GM21526 (cell line): ENCODE results near the gene HAPSTR1.
"Not testable (repeated sequence)": the region's sequence is repeated elsewhere in the genome, so short reads cannot be mapped to it uniquely, and the experiment has no call there.

ENCODE experiments used
- ATAC-seq: cut with Tn5 transposase; IDR thresholded peaks from one replicate; pipeline ENCODE4 v1.9.1; 2021; ENCODE audit warnings: moderate library complexity; ENCODE audit not compliant: unreplicated experiment, low FRiP score

Gene HAPSTR1, protein sequence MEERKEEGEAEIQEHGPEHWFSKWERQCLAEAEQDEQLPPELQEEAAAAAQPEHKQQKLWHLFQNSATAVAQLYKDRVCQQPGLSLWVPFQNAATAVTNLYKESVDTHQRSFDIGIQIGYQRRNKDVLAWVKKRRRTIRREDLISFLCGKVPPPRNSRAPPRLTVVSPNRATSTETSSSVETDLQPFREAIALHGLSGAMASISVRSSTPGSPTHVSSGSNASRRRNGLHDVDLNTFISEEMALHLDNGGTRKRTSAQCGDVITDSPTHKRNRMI

DNA sequence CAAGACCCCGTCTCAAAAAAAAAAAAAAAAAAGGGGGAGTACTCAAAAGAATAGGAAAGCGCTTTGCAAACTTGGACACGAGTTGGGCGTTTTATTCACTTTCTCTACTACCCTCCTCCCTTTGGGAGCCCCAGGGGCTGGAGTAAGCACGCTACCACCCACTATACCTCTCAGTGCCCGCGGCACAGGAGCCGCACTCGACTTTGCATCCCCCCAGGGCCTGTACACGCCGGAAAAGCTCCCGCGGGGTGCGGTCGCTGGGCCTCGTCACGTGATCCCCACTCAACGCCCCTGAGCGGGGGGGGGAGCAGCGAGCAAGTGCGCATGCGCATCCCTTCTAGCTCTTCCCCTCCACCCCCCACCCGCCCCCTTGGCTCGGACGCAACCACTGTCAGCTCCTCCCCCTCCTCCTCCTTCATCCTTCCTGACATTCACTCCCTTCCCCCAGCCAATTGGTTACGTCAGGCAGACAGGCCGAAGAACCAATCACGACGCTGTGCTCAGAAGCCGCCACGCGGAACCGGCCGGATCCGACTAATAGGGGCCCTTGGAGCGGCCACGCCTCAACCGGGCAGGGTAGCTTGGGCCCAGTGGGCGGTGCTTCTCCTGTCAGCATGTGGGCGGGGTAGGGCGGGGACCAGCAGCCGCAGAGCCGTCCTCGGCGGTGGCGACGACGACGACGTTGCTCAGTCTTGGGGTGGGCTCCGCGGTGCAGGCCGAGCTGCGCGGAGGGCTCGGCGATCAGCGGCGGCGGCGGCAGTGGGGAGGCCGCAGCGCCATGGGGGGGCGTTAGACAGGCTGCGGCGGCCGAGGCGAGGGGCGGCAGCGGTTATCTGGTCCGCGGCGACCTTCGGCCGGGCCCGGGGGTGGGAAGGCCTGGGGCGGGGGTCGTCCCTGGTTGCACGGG lies at the start of gene HAPSTR1:
HAPSTR1 (plus strand) TSS at position 685 of the 907 bp plus-strand sequence. CDS start 401 bp downstream, outside the sequence.
- ATAC-seq, result peak; percentile 79

DNA sequence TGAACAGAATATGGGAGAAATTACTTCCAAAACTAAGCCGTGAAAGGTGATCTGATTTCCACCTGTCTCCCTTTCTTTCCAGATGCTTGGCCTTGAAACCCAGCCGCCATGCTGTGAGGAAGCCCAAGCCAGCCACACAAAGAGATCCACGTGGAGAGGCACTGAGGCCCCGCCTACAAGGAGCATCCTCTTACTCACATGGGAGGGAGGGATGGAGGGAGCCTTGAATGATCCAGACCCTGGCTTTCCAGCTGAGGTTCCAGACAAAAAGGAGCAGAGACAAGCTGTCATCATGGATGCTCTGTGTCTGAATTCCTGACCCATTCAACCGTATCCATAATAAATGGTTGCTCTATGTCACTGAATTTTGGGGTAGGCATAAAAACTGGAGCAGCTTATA lies 48.9 kb upstream of the HAPSTR1 start:
- ATAC-seq, result no peak

DNA sequence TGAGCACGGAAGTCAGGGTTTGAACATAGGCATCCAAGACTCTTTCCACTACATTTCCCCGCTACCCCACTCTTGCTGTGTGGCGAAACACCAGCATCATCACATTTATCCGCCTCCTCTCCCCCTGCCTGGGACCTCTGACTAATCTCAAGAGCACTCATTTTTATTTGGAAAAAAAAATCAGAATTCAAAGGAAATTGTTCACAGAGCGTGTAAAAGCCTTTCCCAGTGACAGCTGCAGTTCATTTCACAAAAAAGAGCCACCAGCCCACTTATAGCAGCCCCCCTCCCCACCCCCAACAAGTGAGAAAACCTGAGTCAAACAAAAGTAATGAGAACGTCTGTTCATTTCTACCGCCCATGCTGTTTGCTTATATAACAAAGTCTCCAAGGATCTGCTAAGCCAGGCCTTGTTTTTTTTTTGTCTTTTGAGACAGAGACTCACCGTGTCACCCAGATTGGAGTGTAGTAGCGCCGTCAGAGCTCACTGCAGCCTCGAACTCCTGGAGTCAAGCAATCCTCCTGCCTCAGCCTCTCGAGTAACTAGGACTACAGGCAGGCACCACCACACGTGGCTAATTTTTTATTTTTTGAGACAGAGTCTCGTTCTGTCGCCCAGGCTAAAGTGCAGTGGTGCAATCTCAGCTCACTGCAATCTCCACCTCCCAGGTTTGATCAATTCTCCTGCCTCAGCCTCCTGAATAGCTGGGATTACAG lies 48.3 kb upstream of the HAPSTR1 start:
- ATAC-seq, result no peak

DNA sequence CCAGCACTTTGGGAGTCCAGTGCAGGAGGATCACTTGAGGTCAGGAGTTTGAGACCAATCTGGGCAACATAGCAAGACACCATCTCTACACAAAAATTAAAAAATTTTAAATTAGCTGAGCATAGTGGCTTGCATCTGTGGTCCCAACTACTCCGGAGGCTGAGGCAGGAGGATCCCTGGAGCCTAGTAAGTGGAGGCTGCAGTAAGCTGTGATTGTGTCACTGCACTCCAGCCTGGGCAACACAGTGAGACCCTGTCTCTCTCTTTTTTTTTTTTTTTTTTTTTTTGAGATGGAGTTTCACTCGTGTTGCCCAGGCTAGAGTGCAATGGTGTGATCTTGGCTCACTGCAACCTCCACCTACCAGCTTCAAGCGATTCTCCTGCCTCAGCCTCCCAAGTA lies 45.9 kb upstream of the HAPSTR1 start:
- not testable (repeated sequence) for ATAC-seq

DNA sequence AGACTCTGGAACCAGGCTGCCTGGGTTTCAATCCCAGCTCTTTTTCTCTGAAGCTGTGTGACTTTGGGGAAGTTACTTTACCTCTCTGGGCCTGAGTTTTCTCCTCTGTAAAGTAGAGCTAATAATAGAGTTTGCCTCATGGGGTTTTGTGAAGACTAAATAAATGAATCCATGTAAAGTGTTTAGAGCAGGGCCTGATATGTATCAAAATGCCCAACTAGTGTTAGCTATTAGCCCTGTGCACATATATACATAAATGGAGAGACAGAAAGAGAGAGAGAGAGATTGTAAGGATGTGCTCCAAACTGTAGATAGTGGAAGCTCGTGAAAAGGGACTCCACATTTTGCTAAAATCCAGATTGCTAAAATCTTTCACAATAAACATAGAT lies 44.8 kb upstream of the HAPSTR1 start:
- ATAC-seq, result no peak

DNA sequence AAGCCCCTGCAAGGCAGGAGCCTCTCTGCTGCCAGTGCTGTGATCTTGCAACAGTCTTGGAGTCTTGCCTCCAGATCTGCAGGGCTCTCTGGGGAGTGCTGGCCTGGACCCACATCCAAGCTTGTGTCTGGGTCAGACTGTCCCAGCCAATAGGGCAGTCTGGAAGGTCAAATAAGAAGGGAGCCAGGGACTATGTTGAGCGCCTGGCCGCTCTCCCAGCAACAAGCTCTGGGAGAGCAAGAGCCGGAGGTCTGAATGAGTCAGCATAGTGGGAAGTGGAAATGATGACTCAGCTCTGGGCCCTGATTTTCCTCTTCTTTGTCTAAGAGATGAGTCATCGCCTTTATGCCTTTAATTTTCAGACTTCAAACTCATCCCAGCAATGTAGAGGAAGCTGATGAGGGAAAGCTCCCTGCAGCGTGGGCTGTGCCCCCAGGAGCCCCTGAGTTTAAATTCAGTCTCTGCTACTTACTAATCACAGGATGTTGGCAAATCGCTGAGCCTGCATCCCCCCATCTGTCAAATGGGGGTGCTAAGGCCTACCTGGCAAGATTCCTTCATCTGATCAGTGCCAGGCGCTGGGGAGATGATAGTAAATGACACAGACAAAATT lies 43.6 kb upstream of the HAPSTR1 start:
- peak; percentile 54 for ATAC-seq

DNA sequence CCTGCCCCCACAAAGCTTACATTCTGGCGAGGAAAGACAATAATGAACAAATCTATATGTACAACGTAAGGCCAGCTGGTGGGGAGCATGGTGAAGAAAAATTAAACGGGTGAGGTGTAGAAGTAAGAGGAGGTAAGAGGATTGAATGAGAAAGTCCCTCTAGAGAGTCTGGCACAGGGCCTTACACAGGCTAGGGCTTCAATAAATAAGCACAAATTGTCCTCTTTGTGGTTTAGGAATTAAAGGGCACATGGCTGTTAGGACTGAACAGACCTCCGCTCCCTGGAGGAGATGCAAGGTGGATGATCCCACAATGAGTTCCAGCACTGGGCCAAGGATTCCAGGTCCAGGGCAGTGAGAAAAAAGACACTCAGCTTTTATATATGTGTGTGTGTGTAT lies 43.1 kb upstream of the HAPSTR1 start:
- no peak for ATAC-seq

DNA sequence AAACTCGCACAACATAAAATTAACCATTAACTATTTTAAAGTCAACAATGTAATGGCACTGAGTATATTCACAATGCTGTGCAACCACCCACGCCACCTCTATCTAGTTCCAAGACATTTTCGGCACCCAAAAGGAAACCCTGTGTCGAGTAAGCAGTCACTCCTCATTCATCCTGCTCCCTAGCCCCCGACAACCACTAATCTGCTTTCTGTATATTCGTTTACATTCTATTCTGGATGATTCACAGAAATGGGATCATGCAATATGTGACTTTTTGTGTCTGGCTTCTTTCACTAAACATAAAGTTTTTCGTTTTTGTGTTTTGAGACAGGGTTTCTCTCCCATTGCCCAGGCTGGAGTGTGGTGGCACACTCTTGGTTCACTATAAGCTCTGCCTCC lies 42.2 kb upstream of the HAPSTR1 start:
- no peak for ATAC-seq

DNA sequence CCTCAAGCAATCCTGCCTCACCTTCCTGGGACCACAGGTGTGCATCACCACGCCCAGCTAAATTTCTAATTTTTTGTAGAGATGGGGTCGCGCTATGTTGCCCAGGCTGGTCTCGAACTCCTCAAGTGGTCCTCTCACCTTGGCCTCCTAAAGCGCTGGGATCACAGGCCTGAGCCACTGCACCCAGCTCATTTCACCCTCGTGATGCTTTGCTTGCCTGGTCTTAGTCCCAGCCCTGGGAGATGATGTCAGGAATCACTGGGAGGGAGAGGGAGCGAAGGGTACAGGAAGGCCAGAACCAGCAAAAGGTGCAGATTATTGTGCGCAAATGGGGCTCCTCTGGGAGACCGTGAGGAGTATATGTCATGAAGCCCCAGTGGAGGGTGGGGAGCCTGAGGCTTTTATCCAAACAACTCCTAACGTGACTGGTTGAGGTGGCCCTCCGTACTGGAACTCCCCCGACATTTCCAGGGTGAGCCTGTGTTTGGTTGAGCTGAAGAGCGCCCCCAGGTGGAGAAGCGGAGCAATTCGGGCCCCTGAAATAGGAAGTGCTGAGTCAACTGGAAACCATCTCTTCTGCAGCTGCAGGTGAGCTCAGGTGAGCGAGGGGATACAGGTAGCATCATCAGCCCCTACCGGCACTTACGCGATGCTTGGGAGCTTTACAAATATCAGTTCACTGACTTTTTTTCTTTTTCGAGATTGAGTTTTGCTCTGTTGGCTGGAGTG lies 41.2 kb upstream of the HAPSTR1 start:
- ATAC-seq, result no peak

DNA sequence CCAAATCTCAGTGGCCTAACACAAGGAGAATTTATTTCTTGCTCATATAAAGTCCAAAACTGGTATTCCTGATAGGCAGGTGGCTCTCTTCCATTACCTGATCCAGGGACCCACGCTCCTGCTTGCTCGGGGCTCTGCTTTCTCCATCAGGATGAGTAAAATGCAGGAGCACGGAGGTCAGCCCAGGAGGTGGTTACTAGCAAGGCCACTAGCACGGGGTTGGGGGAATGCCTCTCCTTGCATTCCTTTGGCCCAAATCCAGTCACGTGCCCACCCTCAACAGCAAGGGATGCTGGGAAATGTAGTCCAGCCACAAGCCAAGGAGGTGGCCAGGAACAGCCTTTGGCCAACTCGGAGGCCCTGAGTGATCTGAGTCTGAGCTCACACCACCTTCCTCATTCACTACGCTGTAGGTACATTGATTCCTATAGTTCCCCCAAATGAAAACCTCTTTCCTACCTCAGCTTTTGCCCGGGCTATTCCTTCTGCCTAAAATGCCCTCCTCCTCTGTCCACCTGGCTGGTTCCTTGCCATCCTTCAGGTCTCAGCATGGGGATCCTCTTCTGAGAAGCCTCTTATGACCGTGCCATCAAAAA lies 38.3 kb upstream of the HAPSTR1 start:
- ATAC-seq, result no peak

DNA sequence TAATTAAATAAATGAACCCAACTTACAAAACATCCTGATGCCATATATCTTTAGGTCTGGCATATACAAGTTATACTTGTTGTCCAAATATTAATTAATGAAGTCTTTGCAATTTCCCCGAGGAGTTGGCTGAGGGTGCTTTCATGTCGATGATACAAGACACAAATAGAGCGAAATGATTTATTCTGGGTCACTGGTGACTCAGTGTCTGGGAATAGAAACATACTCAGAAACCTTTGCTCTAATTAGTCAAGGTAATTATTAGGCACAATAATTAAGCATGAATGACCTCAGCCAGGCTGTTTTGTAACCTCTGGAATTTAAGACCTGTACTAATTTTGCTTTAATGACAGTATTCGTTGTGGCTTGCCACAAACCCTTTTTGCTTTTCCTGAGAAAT lies 37.0 kb upstream of the HAPSTR1 start:
- ATAC-seq, result no peak

DNA sequence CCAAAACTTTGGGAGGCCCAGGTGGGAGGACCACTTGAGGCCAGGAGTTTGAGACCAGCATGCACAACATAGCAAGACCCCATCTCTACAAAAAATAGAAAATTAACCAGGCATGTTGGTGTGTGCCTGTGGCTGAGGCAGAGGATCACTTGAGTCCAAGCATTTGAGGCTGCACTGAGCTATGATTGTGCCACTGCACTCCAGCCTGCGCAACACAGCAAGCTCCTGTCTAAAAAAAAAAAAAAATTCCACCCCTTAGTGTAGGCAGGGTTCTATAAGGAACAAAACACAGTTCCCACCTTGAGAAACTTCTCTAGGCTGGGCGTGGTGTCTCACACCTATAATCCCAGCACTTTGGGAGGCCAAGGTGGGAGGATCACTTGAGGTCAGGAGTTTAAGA lies 36.3 kb upstream of the HAPSTR1 start:
- no peak for ATAC-seq

DNA sequence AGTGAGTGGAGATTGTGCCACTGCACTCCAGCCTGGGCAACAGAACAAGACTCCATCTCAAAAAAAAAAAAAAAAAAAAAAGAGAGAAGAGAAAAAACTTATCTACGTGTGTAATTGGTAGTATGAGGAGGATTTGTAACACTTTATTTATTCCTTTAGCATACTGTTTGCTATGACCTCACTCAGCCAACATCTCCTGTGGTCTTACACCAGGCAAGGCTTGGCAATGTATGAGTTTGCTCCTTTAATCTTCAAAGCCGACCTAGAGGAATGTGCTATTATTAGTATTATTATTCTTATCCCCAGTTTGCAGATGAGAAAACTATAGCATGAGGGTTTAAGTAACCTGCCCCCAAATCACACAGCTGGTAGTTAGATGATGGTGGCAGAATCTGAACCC lies 35.8 kb upstream of the HAPSTR1 start:
- no peak for ATAC-seq

DNA sequence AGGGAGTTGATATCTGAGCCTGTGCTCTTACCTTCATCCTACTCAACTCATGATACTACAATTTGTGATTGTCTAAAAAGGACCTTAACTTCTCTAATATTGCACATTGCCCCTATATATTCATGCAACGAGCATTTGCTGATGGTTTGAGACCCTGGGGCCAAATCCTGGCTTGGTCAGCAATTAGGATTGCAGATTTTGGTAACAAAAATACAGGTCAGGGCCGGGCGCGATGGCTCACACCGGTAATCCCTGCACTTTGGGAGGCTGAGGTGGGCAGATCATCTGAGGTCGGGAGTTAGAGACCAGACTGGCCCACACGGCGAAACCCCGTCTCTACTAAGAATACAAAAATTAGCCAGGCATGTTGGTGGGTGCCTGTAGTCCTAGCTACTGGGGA lies 35.4 kb upstream of the HAPSTR1 start:
- ATAC-seq, result no peak

DNA sequence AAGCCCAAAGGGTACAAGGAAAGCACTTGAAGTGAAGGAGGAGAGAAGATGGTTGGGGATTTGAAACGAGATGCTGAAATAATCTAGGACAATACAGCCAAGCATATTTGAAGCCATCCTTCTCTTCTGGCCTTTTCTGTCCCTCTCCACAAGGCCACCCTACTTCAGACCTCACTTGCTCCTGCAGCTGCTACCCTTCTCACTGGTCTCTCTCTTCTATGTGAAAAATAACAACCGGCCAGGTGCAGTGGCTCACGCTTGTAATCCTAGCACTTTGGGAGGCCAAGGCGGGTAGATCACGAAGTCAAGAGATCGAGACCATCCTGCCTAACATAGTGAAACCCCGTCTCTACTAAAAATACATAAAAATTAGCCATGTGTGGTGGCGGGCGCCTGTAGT lies 33.2 kb upstream of the HAPSTR1 start:
- ATAC-seq, result no peak

DNA sequence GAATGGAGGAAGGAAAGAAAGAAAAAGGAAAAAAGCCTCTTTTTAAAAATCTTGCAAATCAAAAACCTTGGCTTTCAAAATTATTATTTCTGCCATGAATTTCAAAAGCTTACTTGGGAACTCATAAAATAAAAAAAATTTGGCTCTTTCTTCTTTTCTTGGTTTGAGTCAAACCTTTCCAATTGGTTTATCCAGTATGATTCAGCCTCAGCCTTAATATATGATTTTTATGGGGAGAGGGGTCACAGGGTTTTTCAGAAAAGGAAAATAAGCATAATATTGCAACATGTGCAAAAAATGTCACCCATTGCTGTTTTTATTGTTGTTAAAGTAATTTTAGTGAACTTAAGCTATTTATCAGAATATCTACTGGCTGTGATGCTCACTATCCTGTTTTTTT lies 31.2 kb upstream of the HAPSTR1 start:
- ATAC-seq, result no peak

DNA sequence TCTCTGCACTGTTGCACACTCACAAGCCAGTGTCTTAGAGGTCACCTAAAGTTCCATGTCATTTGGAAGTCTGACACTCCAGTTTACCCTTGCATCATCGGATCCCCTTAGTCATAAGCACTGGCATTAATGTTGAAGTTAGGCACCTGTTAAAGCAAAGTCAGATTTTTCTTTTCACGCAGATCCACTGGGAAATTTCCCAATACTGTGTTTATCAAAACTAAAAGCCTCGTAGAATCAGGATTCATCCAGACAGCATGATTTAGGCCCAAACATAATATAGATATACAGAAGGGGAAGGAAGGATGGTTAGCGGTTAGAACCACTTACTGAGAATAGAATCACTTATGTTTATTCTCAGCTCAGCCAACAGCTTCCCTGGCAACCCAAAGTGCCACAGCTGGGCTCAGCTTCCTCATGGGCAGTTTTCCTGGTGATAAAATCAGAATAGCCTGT lies 30.1 kb upstream of the HAPSTR1 start:
- ATAC-seq, result no peak

DNA sequence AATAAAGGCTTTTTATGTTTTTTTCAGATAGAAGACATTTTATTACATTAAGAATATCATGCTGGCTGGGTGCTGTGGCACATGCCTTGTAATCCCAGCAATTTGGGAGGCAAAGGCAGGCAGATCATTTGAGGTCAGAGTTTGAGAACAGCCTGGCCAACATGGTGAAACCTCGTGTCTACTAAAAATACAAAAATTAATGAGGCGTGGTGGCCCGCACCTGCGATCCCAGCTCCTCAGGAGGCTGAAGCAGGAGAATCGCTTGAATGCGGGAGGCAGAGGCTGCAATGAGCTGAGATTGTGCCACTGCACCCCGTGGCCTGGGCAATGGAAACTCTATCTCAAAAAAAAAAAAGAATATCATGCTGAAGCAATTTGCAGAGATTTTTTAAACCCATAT lies 29.1 kb upstream of the HAPSTR1 start:
- no peak for ATAC-seq

DNA sequence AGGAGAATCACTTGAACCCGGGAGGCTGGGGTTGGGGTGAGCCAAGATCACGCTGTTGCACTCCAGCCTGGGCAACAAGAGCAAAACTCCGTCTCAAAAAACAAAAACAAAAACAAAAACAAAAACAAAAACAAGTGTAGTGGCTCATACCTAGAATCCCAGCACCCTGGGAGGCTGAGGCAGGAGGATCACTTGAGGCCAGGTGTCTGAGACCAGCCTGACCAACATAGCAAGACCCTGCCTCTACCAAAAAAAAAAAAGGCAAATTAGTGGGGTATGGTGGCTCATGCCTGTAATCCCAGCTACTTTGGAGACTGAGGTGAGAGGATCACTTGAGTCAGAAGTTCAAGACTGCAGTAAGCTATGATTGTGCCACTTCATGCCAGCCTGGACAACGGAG lies 26.4 kb upstream of the HAPSTR1 start:
- no peak for ATAC-seq

DNA sequence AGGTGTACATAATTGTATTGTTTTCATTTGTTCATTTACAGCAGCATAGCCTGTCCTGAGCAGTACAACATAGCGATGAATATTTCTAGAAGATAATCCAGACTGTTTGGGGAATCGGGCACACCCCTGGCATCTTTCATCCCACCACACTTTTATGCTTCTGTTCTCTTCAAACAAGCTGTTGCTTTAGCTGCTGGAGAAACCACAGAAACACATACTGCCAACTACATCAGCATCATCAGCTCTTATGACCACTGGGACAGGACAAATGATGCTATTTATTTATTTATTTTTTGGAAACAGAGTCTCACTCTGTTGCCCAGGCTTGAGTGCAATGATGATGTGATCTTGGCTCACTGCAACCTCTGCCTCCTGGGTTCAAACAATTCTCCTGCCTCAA lies 22.6 kb upstream of the HAPSTR1 start:
- ATAC-seq, result no peak
